Activated T-helper 1 cell treated with anti-CD3 and anti-CD28 coated beads, Interleukin-2, amount 50 U/mL, for 16 hours (primary cell): ENCODE measurements around the gene PODN.
A peak's percentile ranks its signal among the peaks of the same experiment; 100 is the strongest.

ENCODE experiments used
- DNase-seq, 2 donors: peaks; one replicate each; pipeline ENCODE4 v3.0.0-alpha.2; 2020; ENCODE audit warnings: low read depth in 1 of 2, low spot score in 1 of 2

PODN gene

DNA sequence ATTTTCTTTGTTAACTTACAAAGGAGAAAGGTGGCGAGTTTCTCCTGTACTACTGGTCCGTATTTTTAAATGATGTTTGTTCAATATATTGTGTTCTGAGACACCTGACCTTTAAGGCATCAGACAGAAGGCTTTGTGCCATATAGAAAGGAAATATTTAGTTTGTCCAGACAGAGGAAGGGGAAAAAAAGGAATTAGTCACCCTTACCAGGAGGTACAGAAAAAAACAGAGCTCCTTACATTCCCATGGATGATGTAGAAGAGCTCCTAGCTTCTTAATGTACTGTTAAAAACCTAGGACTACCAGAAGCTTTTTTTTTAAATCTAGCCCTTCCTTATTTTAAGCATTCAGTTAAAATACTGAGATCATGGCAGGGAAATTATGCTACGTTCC lies 12.4 kb upstream of the PODN start:
- no peak for DNase-seq

DNA sequence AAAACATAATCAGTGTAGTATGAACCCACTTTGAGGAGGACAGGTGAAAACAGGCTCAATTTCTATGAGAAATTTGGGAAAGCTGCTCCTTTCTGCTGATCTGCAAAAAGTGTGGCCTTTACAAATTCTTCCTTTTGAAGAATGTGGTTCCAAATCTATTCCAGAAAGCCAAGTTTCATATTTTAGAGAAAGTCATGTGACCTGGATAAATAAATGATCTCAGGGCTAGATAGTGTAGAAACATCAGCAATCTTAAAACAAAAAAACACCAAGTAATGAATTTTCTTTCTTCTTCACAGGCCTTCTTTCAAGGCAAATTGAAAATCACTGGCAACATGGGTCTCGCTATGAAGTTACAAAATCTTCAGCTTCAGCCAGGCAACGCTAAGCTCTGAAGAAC lies 11.7 kb upstream of the PODN start:
- no peak for DNase-seq

- no peak for DNase-seq
These were observed 10.3 kb upstream of the PODN start for GRCh38 chr1:53051676-53052075.

DNA sequence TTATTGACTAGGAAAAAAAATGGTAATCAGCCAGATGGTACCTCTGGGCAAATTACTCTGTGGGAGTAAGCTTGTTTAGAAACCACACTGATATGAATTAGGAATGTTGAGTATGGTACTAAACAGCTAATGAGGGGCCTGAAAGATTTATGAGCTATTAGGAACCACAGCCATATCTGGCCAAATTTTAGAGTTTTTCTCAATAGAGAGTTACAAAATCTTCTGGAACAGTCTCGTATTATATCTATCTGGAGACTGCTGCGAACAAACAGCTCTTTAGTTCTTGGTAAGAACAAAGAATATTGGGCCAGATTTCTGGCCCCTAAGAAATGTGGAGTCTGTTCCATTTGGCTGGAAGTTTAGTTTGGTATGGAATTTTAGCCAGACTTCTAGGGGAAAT lies 4.9 kb upstream of the PODN start:
- no peak for DNase-seq

DNA sequence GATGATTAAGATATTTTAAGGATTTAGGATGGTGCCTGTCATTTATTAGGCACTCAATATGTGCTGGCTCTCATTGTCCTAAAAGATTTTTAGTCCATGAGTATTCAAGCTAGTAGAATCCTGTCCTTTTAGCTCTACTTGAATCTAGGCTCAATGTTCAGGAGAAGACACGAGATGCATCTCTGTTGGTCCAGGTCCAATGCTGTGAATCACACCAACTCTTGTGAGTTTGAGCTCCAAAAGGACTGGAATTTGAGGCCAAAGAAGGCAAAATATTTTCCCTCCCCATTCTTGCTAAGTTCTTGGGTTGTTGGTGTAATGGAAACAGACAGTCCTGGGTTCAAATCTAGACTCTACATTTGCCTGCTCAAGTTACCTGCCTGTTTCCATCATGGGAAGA lies 1.4 kb upstream of the PODN start:
- no peak for DNase-seq

DNA sequence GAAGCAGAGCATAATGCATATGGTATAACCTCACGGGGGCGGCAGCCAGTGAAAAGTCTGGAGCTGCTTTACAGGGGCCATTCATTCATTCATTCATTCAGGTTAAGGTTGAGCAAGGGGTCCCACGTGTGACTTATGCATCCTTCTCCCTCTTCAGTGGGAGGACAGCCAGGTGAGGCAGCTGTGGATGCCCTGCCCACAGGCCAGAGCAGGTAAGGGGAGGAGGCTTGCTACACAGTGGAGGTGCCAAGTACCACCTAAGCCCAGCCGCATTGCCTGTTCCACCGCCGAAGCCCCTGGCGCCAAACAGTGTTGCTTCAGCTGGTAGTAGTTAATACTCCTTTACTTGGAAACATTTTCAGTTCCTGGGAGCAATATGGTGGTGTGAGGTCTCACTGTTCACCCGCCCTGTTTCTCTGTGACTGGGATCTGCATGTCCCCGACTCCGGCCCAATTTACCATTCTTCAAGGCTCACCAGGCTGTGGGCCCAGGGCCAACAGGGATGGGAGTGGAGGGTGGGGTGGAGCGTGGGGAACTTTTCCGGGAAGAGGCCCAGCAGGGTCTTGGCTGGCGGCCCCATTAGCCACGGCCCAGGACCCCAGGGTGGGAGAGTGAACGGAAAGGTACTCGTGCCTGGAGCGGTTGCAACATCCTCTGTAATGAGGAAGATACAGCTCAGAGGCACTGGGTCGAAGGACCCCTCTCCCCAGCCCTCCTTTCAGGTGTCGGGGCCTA lies 722 bp upstream of the PODN start:
- no peak for DNase-seq

- no peak for DNase-seq
These were observed 937 bp downstream of the PODN start for GRCh38 chr1:53062708-53063591.

DNA sequence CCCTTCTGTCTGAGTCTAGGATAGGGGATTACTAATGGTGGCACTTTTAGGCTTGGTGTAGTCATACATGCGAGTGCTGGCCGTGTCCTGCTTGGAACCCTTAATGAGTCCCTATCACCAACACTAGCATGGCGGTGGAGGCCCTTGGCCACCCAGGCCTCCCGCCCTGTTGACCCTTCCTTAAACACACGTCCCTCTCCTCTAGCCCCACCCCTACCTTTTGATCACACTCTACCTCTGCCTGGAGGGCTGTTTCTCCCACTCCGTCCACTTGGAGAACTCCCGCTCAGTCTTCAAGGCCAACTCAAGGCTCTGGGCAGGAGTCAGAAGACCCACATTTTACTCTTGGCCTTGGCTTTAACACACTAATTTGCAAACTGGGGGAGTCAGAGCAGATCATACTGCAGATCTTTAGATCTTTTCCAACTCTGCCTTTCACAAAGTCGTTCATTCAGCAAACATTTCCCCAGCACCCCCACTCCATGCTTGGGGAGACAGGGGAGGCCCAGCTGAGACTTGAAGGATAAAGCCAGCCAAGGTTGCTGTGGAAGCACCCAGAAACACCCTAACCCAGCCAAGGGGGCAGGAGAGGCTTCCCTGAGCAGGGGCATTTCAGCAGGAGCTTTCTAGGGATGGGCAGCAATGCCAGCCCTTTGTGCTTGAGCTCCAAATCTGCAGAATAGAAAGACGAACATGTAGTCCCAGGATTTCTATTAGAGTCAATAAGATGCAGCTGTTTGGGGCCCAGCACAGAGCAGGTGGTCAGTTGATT lies 1.9 kb downstream of the PODN start:
- DNase-seq, result no peak

- DNase-seq, result no peak
These were observed 3.4 kb downstream of the PODN start for GRCh38 chr1:53065391-53065790.

- no peak for DNase-seq
These were observed 4.5 kb downstream of the PODN start for GRCh38 chr1:53066488-53066887.

DNA sequence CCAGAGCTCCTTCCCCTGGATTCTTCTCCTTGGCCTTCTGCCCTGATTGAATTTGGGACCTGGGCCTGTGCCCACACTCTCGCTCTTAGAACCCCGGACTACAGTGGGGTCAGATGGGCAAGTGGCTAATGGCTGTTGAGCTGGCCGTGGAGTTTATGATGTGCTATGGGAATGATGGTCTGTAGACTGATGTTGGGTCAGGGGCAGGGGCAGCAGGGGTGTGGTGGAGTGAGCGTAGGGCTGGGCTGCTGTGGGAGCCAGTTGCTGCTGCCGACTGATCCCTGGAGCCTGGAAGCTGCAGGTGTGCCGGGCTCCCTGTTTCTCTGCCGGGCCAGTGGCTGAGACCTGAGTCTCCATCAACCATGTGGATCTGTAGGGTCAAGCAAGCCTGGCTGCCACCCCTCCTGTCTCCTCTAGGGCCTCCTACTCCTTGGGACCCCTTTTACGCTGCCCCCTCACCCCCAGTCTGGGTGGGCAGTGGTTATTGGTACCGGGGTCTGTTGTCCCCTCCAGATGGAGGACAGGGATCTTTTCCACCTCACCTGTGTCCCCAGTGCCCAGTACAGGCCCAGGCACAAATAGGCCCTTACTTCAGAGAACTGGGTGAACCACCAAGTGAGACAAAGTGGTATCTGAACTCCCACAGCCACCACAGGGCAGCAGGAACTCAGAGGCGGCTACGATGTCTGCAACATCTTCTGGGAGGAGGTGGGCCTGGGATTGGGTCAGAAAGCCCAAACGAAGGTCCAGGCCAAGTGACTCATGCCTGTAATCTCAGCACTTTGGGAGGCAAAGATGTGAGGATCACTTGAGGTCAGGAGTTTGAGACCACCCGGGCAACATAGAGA lies 5.1 kb downstream of the PODN start:
- no peak for DNase-seq

GRCh38 chr1:53067886-53068285 lies 5.9 kb downstream of the PODN start:
- DNase-seq, result no peak

GRCh38 chr1:53068314-53069099 lies 6.5 kb downstream of the PODN start:
- no peak for DNase-seq

DNA sequence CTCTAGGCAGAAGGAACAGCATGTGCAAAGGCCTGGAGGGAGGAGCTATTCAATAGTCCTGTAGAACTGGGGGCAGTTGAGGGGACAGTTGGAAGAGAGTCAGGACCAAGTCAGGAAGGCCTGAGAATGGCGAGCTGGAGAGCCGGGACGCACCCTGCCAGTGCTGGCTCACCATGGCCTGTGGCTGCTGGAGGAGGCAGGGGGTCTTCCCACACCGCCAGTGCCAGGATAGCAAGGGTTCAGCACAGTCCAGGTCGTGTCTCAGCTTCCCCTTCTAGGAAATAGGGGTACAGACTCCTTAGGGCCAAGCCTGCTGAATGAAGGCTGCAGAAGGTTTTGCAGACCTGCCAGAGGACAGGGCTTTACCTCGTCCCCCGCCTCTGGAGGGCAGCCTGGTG lies 7.3 kb downstream of the PODN start:
- no peak for DNase-seq

GRCh38 chr1:53069663-53070327 lies 7.8 kb downstream of the PODN start:
- no peak for DNase-seq

GRCh38 chr1:53070621-53071020 lies 8.6 kb downstream of the PODN start:
- peak in 1 of 2 donors; percentile 1 for DNase-seq

DNA sequence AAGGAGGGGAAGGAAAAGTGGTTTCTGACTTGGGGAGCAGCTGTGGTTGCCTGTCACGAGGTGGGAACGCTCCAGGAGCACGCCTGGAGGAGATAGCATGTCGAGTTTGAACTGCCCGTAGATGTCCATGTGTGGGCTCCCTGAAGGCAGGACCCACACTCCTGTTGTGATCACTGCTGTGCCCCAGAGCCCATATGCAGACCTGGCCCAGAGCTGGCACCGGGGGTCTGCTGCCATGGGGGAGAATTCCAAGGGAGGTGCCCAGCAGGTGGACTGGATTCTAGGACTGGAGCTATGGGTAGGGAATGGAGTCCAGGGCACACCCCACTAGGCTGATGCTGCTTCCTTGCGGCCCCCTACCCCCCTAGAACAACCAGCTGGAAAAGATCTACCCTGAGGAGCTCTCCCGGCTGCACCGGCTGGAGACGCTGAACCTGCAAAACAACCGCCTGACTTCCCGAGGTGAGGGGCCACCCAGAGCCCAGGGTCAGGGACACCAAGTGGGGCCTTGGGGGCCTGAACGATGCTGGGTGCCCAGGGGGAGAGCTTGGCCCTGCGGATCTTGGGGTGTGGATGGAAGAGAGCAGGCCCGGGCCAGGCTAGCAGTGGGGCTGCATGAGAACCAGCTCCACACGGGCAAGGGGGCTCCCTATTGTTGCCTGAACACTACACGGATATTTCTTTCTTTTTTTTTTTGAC lies 9.3 kb downstream of the PODN start:
- peak in 1 of 2 donors; percentile 2 for DNase-seq

- no peak for DNase-seq
These were observed 9.9 kb downstream of the PODN start for GRCh38 chr1:53071915-53072314.

DNA sequence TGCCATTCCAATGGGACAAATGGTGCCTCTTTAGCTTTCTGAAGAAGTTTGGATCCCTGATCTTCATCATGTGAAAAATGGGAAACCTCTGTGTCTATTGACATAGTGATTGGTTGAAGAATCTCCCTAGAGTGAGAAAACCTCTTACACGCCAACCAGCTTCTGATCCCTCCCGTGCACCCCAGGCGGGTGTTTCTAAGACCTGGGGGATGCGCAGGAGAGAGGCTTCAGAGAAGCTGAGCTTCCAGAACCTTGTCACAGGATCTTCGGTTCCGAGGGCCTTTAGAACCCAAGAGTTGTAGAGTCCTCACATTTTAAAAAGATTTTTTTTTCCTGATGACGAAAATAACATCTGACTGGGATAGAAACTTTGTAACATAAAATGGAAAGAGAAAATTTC lies 11.3 kb downstream of the PODN start:
- DNase-seq, result no peak
